ENCODE results near the gene ADAM19.

Gene ADAM19

GRCh38 chr5:157509587-157509986 is 66.0 kb downstream of the ADAM19 start:
- DNase-seq (ENCODE audit: low read depth) = no peak
- Histone ChIP-seq H3K4me1 (ENCODE audit: control insufficient read depth, insufficient read depth, low read length) (peaks cover 15% of the 10 kb centered on the region), H3K4me3 (ENCODE audit: low read length) (no peak overlapping the region)

GRCh38 chr5:157509093-157509492 is 66.5 kb downstream of the ADAM19 start:
- Histone ChIP-seq H3K4me3 (ENCODE audit: low read length) (no peak overlapping the region), H3K4me1 (ENCODE audit: control insufficient read depth, insufficient read depth, low read length) (peaks cover 15% of the 10 kb centered on the region), H3K9ac (ENCODE audit: low read length) (no peak overlapping the region), H3K27me3 (replicated peaks; ENCODE audit: control insufficient read depth, insufficient read depth, low read length) (no peaks in the 10 kb centered on the region), H3K9me3 (ENCODE audit: control insufficient read depth, low read length) (no peaks in the 10 kb centered on the region), H3K36me3 (ENCODE audit: control insufficient read depth, insufficient read depth, low read length, severe bottlenecking) (no peaks in the 10 kb centered on the region)
- no peak for DNase-seq (ENCODE audit: low read depth)

More at GRCh38 chr5:157509587-157509986, 66.0 kb downstream of the ADAM19 start:
- Histone ChIP-seq H3K9ac (ENCODE audit: low read length) (no peak overlapping the region), H3K27me3 (replicated peaks; ENCODE audit: control insufficient read depth, insufficient read depth, low read length) (no peaks in the 10 kb centered on the region), H3K36me3 (ENCODE audit: control insufficient read depth, insufficient read depth, low read length, severe bottlenecking) (no peaks in the 10 kb centered on the region), H3K9me3 (ENCODE audit: control insufficient read depth, low read length) (no peaks in the 10 kb centered on the region)

GRCh38 chr5:157506981-157507780 is 68.4 kb downstream of the ADAM19 start:
- H3K9me3 ChIP-seq (ENCODE audit: control insufficient read depth, low read length) = no peaks in the 10 kb centered on the region
- peak; percentile 33 for DNase-seq (ENCODE audit: low read depth)
- H3K27me3 ChIP-seq (replicated peaks; ENCODE audit: control insufficient read depth, insufficient read depth, low read length) = no peaks in the 10 kb centered on the region
- H3K9ac ChIP-seq (ENCODE audit: low read length) = no peak overlapping the region
- H3K36me3 ChIP-seq (ENCODE audit: control insufficient read depth, insufficient read depth, low read length, severe bottlenecking) = no peaks in the 10 kb centered on the region
- H3K4me3 ChIP-seq (ENCODE audit: low read length) = no peak overlapping the region
- peaks cover 11% of the 10 kb centered on the region for H3K4me1 ChIP-seq (ENCODE audit: control insufficient read depth, insufficient read depth, low read length)

- Histone ChIP-seq H3K9me3 (ENCODE audit: control insufficient read depth, low read length) (no peaks in the 10 kb centered on the region), H3K4me1 (ENCODE audit: control insufficient read depth, insufficient read depth, low read length) (peaks cover 2% of the 10 kb centered on the region), H3K27me3 (replicated peaks; ENCODE audit: control insufficient read depth, insufficient read depth, low read length) (no peaks in the 10 kb centered on the region), H3K9ac (ENCODE audit: low read length) (no peak overlapping the region), H3K4me3 (ENCODE audit: low read length) (no peak overlapping the region), H3K36me3 (ENCODE audit: control insufficient read depth, insufficient read depth, low read length, severe bottlenecking) (no peaks in the 10 kb centered on the region)
- no peak for DNase-seq (ENCODE audit: low read depth)
These were observed 69.4 kb downstream of the ADAM19 start for GRCh38 chr5:157506066-157506590.

GRCh38 chr5:157505496-157505895 is 70.1 kb downstream of the ADAM19 start:
- H3K36me3 ChIP-seq (ENCODE audit: control insufficient read depth, insufficient read depth, low read length, severe bottlenecking) = no peaks in the 10 kb centered on the region
- H3K4me3 ChIP-seq (ENCODE audit: low read length) = no peak overlapping the region
- H3K9ac ChIP-seq (ENCODE audit: low read length) = no peak overlapping the region
- H3K9me3 ChIP-seq (ENCODE audit: control insufficient read depth, low read length) = no peaks in the 10 kb centered on the region
- no peaks in the 10 kb centered on the region for H3K4me1 ChIP-seq (ENCODE audit: control insufficient read depth, insufficient read depth, low read length)
- H3K27me3 ChIP-seq (replicated peaks; ENCODE audit: control insufficient read depth, insufficient read depth, low read length) = no peaks in the 10 kb centered on the region
- DNase-seq (ENCODE audit: low read depth) = no peak

GRCh38 chr5:157504053-157504452 is 71.5 kb downstream of the ADAM19 start:
- H3K9ac ChIP-seq (ENCODE audit: low read length) = no peak overlapping the region
- no peaks in the 10 kb centered on the region for H3K36me3 ChIP-seq (ENCODE audit: control insufficient read depth, insufficient read depth, low read length, severe bottlenecking)

GRCh38 chr5:157502143-157502647 is 73.4 kb downstream of the ADAM19 start:
- no peaks in the 10 kb centered on the region for H3K36me3 ChIP-seq (ENCODE audit: control insufficient read depth, insufficient read depth, low read length, severe bottlenecking)
- no peak overlapping the region for H3K9ac ChIP-seq (ENCODE audit: low read length)
- no peak overlapping the region for H3K4me3 ChIP-seq (ENCODE audit: low read length)
- no peak for DNase-seq (ENCODE audit: low read depth)
- H3K27me3 ChIP-seq (replicated peaks; ENCODE audit: control insufficient read depth, insufficient read depth, low read length) = no peaks in the 10 kb centered on the region
- H3K4me1 ChIP-seq (ENCODE audit: control insufficient read depth, insufficient read depth, low read length) = no peaks in the 10 kb centered on the region
- no peaks in the 10 kb centered on the region for H3K9me3 ChIP-seq (ENCODE audit: control insufficient read depth, low read length)

More at GRCh38 chr5:157504053-157504452, 71.5 kb downstream of the ADAM19 start:
- Histone ChIP-seq H3K4me3 (ENCODE audit: low read length) (no peak overlapping the region), H3K27me3 (replicated peaks; ENCODE audit: control insufficient read depth, insufficient read depth, low read length) (no peaks in the 10 kb centered on the region), H3K9me3 (ENCODE audit: control insufficient read depth, low read length) (no peaks in the 10 kb centered on the region), H3K4me1 (ENCODE audit: control insufficient read depth, insufficient read depth, low read length) (no peaks in the 10 kb centered on the region)
- DNase-seq (ENCODE audit: low read depth) = no peak

- Histone ChIP-seq H3K36me3 (ENCODE audit: control insufficient read depth, insufficient read depth, low read length, severe bottlenecking) (no peaks in the 10 kb centered on the region), H3K9ac (ENCODE audit: low read length) (no peak overlapping the region), H3K4me3 (ENCODE audit: low read length) (no peak overlapping the region), H3K4me1 (ENCODE audit: control insufficient read depth, insufficient read depth, low read length) (no peaks in the 10 kb centered on the region), H3K27me3 (replicated peaks; ENCODE audit: control insufficient read depth, insufficient read depth, low read length) (no peaks in the 10 kb centered on the region), H3K9me3 (ENCODE audit: control insufficient read depth, low read length) (no peaks in the 10 kb centered on the region)
- no peak for DNase-seq (ENCODE audit: low read depth)
These were observed 77.5 kb downstream of the ADAM19 start for GRCh38 chr5:157497875-157498611.

- Histone ChIP-seq H3K27me3 (replicated peaks; ENCODE audit: control insufficient read depth, insufficient read depth, low read length) (no peaks in the 10 kb centered on the region), H3K4me1 (ENCODE audit: control insufficient read depth, insufficient read depth, low read length) (no peaks in the 10 kb centered on the region), H3K9ac (ENCODE audit: low read length) (no peak overlapping the region), H3K9me3 (ENCODE audit: control insufficient read depth, low read length) (no peaks in the 10 kb centered on the region), H3K36me3 (ENCODE audit: control insufficient read depth, insufficient read depth, low read length, severe bottlenecking) (no peaks in the 10 kb centered on the region), H3K4me3 (ENCODE audit: low read length) (no peak overlapping the region)
- no peak for DNase-seq (ENCODE audit: low read depth)
These were observed 78.7 kb downstream of the ADAM19 start for GRCh38 chr5:157496864-157497263.

- Histone ChIP-seq H3K27me3 (replicated peaks; ENCODE audit: control insufficient read depth, insufficient read depth, low read length) (no peaks in the 10 kb centered on the region), H3K9ac (ENCODE audit: low read length) (no peak overlapping the region), H3K4me3 (ENCODE audit: low read length) (no peak overlapping the region), H3K4me1 (ENCODE audit: control insufficient read depth, insufficient read depth, low read length) (no peaks in the 10 kb centered on the region), H3K9me3 (ENCODE audit: control insufficient read depth, low read length) (no peaks in the 10 kb centered on the region), H3K36me3 (ENCODE audit: control insufficient read depth, insufficient read depth, low read length, severe bottlenecking) (no peaks in the 10 kb centered on the region)
- no peak for DNase-seq (ENCODE audit: low read depth)
These were observed 81.3 kb downstream of the ADAM19 start for GRCh38 chr5:157494178-157494832.

- Histone ChIP-seq H3K9ac (ENCODE audit: low read length) (no peak overlapping the region), H3K27me3 (replicated peaks; ENCODE audit: control insufficient read depth, insufficient read depth, low read length) (no peaks in the 10 kb centered on the region), H3K4me3 (ENCODE audit: low read length) (no peak overlapping the region), H3K9me3 (ENCODE audit: control insufficient read depth, low read length) (no peaks in the 10 kb centered on the region), H3K36me3 (ENCODE audit: control insufficient read depth, insufficient read depth, low read length, severe bottlenecking) (no peaks in the 10 kb centered on the region), H3K4me1 (ENCODE audit: control insufficient read depth, insufficient read depth, low read length) (no peaks in the 10 kb centered on the region)
- no peak for DNase-seq (ENCODE audit: low read depth)
These were observed 82.7 kb downstream of the ADAM19 start for GRCh38 chr5:157492886-157493285.
